SIG-M5 treated with dmso at 0.1 percent for 504 hours (cell line): Measurements from ENCODE around the gene EIF3B.
A peak's percentile ranks its signal among the peaks of the same experiment; 100 is the strongest.
"Not testable (repeated sequence)": the region's sequence is repeated elsewhere in the genome, so short reads cannot be mapped to it uniquely, and the experiment has no call there.

ENCODE experiments used
- DNase-seq: peaks from one replicate; lab custom pipeline; 2025; ENCODE audit not compliant: unreplicated experiment; lab: John Stamatoyannopoulos, UW

The EIF3B gene

DNA sequence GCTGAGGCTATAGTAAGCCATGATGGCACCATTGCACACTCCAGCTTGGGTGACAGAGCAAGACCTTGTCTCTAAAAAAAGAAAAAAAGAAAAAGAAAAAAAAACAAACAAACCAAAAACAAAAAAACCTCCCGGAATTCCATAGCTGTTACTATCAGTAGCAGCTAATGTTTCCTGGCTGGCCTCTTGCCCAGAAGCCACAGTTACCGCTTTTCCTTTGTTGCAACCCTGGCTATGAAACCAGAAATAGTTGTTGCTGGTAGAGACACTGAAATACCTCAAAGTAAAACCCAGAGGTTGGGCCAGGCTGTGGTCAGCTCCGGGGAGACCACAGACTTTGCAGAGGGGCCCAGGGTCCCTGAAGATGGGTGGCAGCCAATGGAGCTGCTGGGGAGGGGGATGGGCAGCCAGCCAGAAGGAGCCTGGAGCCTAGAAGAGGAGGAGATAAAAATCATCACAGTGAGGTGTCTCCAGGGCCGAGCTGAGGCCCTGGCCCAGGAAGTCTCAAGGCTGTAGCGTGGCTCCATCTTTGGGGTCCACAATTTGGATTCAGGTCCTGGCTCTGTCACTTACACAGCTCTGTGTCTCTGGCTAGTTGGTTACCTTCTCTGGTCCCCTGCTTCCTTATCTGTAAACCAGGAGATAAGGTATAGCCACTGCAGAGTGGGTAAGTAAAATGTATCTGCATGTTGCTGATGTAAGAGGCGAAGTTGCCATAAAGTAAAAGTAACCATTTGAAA is 45.4 kb downstream of the EIF3B start:
- DNase-seq, result peak; percentile 97

DNA sequence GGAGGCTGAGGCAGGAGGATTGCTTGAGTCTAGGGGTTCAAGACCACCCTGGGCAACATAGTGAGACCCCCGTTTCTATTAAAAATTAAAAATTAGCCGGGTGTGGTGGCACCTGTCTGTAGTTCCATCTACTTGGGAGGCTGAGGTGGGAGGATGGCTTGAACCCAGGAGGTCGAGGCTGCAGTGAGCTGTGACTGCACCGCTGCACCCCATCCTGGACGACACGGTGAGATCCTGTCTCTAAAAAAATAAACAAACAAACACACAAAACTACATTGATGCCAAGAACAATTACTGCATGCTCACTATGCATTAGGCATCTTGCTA is 48.0 kb downstream of the EIF3B start:
- DNase-seq, result no peak

DNA sequence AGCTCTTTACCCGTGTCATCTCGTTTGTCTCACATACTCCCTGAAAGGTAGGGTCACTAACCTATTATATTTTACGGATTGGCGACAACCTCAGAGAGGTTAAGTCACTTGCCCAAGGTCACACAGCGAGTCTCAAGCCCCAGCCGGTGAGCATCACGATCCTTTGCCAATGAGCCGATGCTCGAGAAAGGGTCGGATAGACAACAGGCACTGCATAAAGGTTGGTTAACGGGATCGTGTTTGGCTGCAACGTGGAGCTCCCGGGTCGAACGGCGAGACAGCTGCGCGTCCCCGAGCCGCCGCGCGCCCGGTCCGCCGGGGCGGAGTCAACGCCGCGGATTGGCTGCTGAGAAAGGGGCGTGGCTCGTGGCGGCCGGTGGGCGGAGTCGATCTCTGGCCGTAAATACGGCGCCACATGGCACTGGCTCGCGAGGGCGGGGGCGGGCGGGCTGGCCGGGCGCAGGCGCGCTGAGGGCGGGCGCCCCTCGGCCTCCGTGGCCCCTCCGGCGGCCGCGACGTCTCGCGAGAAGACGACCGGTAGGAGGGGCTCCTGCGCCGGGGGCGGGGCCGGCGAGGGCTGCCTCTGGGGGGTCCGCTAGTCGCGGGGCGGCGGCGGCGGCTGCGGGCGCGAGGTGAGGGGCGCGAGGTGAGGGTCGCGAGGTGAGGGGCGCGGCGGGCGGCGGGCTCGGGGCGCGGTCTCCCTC is 48.5 kb downstream of the EIF3B start, which contains the start of gene CHST12:
Gene CHST12, plus strand, starts transcription at position 598 of the 704 bp plus-strand sequence. CDS start 29,029 bp downstream, outside the sequence.
- peak; percentile 82 for DNase-seq

DNA sequence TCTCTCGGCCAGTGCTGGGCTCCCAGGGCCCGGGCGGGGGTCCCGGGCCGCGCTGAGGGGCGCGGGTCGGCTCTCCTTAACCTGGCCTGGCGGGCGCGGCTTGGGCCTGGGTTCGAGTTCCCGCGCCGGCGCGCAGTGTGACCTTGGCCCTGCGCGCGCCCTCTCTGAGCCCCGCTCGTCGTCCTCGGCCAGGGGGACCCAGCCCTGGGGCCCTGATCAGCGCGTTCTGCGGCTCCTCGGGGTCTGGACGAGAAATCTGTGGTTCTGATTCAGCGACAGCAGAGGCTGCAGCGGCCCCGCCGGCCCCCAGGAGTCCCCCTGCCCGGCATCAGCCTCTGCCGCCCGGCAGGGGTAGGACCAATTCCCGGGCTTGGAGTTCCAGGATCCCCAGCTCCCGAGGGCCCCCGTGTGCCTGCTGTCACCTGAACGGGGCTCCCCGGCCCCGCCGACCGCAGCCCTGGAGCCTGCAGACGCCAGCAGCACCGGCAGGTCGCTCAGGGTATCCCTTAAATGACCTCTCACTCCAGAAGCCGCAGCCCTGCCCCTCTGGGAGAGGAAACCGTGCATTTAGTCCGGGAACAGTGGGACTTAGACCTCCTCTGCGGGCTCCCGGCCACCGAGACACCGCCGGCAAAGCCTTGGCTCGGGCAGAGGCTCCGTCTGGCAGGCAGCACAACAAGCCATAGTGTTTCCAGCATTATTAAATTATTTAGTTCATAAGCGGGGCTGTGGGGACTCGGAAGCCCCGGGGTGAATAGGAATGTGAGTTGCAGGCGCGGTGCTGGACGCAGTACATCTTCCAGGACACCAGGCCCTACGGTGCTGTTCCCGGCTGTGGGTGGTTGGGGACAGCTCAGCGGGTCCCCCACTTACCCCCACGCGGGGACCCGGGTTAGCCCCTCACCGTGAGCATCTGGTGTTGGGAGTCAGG is 49.4 kb downstream of the EIF3B start:
- DNase-seq, result no peak

DNA sequence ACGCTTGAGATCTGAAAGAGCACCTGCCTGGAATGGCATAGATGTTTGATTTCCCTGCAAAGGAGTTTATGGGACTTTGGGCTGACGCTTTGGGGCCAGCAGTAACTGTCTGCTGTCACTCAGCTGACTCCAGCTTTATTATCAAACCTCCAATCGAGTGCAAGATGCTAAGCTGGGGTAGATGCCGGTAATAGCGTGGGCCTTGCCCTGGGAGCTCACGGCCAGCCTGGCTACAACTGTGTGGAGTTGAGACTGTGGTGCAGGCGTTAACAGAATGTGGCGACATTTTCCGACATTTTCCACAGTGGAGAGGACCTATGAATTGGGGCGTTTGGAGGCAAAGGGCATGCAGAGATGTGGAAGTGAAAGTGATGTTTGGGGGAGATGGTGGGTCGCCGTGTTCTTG is 50.1 kb downstream of the EIF3B start:
- no peak for DNase-seq

DNA sequence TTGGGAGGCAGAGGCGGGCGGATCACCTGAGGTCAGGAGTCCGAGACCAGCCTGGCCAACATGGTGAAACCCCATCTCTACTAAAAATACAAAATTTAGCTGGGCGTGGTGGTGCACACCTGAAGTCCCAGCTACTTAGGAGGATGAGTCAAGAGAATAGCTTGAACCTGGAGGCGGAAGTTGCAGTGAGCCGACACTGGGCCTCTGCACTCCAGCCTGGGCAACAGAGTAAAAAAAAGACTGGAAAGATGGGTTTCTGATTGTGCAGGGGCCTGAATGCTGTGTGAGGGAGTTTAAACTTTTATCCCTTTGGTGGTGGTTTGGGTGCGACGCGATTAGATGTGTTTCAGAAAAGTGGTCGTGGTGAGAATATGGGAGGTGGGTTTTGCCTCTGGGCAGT is 50.6 kb downstream of the EIF3B start:
- no peak for DNase-seq

DNA sequence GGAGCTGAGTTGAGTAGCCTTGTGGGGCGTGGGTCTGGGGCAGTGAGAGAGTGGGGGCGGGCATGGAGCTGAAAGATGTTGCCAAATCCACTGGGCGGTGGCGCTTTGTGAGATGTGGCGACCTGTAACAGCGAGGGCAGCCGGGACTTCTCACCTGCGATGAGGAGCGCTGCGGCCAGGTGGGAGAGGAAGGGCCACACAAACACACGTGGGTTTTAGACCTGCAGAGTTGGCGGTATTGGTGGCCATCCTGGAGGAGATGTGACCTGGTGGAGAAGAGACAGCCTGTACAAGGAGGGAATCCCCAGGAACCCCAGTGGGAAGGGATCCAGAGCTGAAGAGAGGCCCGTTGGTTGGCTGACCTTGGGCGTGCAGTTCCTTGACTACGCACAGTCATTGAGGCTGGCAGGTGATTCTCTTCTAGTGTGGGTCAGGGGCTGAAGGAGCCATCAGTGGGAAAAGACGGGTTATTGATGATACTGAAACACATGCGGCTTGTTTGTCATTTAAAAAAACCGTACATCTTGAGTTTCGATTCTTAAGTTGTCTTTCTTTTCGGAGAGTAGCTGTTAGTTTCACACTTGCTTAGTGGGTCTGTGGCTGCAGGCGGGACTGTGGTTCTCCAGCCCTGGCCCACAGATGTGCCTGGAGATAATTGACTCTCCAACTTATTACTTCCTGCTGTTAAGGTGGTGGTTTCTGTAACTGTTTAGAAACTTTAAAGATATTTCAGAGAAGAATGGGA is 51.1 kb downstream of the EIF3B start:
- peak; percentile 64 for DNase-seq

DNA sequence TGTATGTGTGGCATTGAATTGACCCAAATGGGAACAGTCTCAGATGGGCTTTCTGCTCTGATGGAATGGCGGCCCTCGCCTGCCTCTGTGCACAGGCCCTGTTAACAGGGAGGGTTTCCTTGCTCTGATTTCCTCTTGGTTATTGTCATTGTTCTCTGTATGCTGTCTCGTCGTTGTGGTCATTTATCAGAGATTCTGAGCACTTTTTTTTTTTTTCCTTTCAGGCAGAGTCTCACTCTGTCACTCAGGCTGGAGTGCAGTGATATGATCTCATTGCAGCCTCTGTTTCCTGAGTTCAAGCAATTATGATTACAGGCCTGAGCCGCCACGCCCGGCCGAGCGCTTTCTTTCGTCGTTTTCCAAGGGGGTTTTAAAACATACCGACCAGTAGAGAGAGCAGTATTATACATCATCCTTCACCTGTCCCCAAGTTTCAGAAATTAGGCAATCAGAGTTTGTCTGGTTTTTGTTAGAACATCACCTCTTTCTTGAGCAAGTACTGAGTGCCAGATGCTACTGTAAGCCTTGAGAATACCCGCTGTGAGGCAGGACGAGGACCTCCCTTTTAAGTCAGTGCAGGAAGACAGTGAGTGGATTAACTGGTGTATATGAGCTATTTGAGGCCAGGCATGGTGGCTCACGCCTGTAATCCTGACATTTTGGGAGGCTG is 55.3 kb downstream of the EIF3B start:
- no peak for DNase-seq

DNA sequence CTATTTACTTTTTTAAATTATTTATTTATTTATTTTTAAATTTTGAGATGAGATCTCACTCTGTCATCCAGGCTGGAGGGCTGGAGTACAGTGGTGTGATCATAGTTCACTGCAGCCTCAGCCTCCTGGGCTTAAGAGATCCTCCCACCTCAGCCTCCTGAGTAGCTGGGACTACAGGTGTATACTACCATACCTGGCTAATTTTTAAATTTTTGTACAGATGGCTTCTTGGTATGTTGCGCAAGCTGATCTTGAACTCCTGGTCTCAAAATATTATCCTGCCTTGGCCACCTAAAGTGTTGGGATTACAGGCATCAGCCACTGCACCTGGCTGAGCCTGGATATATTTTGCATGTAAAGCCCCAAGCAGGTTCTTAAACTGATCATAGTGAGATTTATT is 56.4 kb downstream of the EIF3B start:
- no peak for DNase-seq

DNA sequence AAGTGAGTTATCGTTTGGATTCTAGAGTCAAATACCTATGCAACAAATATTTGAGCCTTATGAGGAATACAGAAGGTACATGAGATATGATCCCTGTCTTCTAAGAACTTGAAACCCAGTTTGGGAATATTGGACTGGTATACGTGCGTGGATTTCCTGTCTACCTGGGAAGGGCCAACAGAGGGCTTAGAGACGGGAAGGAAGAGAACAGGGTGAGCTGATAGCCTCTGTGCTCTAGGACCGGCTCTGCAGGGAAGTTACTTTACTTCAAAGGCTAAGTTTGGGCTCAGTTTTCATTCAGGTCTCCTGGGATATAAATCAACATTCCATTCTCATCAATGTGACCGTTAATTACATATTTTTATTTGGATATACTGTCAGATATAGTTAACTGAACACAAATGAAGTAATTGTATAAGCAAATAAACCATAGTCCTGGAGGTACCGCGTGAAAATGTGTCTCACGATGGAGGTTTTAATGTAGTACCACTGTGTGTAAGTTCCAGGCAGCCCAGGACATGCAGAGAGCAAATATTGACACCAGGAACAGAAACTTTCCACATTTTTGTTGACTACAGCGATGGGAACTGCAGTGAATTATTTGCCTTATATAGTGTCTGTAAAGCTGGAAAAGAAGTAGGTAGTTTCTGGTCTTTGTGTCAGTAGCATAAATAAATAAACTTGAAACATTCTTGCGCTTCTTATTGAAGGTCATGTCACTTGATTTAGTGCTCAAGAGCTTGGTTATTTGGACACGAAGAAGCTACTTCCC is 57.4 kb downstream of the EIF3B start:
- peak; percentile 17 for DNase-seq

DNA sequence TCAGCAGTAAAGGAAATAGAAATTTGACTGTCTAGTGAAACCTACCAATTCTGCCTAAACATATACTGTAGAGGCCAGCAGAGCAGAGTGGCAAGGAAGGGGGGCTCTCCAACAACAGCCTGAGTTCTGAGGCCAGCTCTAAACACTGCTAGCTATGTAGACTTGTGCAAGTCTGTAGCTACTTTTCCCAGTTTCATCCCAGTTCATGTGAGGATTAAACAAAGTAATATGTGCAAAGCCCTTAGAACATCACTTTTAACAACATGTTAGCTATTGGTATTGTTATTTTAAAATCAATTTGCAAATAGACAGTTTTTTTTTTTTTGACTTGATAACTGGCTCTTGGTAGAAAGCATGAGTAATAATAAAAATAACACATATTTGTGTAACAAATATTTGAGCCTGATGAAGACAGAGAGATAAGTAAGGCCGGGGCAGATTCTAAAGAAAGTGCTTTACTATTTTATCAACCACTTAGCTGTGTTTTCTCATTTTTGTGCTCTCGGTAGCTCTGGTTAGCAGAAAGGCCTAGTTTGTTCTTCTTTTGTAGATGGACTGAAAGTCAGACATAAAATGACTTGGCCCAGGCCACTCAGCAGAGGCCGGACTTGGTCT is 58.1 kb downstream of the EIF3B start:
- no peak for DNase-seq

DNA sequence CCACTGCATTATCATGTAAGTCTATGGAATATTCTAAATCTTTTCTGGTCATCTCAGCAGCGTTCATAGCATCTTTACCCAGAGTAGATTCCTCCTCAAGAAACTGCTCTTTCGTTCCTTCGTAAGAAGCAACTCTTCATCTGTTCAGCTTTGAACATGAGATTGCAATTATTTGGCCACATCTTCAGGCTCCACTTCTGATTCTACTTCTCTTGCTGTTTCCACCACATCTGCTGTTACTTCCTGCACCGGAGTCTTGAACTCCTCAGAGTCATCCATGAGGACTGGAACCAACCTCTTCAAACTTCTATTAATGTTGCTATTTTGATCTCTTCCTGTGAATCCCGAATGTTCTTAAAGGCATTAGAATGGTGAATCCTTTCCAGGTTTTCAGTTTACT is 61.4 kb downstream of the EIF3B start:
- DNase-seq, result no peak

DNA sequence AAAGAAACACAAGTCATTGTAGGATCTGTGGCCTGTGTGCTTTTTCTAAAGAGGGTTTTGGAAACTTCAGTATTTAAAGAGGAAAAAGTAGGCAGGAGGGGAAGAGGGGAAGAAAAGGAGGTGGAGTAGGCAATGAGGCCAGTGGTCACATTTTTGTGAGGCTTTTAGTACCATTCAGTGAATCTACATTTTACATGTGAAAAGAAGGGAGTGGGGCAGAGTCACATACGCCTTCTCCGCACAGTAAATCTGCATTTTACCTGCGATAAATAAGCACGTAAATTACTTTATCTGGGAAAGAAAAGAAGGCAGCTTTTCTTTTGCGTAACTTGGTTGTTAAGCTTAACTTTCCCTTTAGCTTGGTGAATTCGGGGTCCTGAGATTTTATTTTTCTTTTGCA is 62.0 kb downstream of the EIF3B start:
- DNase-seq, result no peak

DNA sequence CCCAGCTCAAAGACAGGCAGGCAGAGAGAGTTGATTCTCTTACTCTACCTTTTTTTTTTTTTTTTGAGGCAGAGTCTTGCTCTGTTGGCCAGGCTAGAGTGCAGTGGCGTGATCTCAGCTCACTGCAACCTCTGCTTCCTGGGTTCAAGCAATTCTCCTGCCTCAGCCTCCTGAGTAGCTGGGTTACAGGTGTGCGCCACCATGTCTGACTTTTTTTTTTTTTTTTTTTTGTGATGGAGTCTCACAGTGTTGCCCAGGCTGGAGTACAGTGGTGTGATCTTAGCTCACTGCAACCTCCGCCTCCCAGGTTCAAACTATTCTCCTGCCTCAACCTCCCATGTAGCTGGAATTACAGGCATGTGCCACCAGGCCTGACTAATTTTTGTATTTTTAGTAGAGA is 62.6 kb downstream of the EIF3B start:
- DNase-seq, result not testable (repeated sequence)

DNA sequence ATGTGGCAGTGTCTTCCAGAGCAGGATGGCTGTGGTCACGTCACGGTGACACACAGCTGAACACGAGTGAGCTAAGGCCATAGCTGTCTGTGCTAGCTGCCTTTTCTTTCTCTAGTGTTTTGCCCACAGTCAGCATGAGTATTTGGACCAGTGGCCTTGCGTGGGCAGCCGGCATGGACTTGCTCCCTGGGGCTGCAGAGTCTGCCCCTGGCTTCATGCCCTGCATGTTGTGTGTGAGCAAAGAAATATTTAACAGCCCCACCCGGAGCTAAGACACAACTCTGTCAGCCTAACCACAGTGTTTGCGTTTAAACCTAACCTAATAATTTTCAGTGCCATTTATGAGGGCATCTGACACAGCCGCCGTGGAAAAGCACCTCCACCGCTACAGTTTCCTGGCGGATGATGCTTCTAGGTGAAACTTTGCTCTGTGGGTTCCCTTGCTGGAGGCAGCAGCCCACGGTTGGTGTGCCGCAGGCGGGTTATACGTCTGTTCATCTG is 63.4 kb downstream of the EIF3B start:
- no peak for DNase-seq

DNA sequence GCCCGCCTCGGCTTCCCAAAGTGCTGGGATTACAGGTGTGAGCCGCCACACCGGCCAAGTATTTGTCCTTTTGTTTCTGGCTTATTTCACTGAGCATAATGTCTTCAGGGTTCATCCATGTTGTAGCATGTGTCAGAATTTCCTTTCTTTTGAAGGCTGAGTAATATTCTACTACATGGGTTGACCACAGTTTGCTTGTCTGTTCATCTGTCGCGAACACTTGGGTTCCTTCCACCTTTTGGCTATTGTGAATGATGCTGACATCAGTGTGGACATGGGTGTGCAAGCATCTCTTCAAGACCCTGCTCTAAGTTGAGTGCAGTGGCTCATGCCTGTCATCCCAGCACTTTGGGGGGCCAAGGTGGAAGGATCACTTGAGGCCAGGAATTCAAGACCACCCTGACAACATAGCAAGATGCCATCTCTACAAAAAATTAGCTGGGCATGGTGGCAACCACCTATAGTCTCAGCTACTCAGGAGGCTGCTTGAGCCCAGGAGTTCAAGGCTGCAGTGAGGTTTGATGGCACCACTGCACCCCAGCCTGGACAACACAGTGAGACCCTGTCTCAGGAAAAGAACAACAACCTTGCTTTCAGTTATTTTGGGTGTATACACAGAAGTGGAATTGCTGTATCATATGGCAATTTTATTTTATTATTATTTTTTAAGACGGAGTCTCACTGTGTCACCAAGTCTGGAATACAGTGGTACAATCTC is 65.7 kb downstream of the EIF3B start:
- DNase-seq, result no peak

DNA sequence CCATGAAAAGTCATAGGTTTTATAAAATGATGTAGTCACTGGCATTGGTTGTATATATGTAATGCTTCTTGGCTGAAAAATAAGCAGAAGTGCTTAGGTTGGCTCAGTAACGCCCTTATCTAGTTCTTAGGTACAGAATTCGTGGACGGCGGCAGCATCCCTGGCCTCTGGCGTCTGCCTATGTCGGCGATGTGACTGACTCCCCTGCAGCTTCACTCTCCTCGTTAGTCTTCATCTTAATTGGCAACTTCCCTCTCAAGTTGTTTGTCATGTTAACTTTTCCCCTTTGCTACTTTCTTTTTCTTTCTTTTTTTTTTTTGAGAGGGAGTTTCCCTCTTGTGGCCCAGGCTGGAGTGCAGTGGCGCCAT is 67.3 kb downstream of the EIF3B start:
- DNase-seq, result no peak

DNA sequence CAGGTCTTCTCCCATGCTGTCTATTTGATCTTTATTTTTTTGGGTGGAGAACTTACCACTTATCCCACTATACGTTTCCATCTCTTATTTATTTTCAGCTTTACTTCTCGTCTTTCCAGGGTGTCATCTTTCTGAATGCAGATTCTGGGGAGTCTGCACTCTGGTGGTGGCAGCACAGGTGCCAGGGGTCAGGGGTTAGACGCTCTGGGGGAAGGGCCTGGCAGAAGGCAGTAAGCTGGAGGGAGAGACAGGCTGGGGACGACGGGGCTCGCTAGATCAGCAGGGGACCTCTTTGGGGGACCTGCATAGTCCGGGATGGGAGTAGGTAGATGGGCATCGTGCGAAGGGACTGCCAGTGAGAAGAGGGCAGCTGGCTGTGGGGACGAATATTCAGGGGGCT is 71.1 kb downstream of the EIF3B start:
- DNase-seq, result no peak
